Inferior parietal cortex (tissue), 1 donor: ENCODE data around the gene PDE8B.

Source experiments
- DNase-seq: peaks from one replicate; pipeline ENCODE4 v3.0.0-alpha.2; 2016; ENCODE audit errors: extremely low spot score

Gene PDE8B

GRCh38 chr5:77210091-77210963, at the start of gene PDE8B:
PDE8B (plus strand) TSS chr5:77210680; CDS start chr5:77210926, 246 bp downstream.
- no peak for DNase-seq

DNA sequence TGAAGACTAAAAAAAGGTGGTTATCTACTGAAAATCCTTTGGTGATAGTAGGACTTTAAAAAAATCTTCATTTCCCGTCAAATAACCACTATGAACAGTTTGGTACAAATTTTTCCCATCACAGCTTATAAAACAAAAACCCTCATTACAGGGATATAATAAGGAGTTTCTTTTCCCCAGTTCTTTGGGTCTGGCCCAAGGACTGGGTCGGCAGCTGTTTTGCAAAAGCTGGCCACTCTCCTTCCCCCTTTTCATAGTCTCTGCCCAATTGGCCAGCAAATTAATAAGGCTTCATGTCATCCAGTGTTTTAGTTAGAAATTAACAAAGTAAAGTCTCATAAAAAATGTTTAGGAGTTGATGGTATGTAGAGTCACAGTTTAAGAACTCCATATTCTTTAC, 47.0 kb upstream of the PDE8B start:
- DNase-seq, result no peak

GRCh38 chr5:77167063-77167462, 43.4 kb upstream of the PDE8B start:
- no peak for DNase-seq

GRCh38 chr5:77167695-77168121, 42.8 kb upstream of the PDE8B start:
- no peak for DNase-seq

DNA sequence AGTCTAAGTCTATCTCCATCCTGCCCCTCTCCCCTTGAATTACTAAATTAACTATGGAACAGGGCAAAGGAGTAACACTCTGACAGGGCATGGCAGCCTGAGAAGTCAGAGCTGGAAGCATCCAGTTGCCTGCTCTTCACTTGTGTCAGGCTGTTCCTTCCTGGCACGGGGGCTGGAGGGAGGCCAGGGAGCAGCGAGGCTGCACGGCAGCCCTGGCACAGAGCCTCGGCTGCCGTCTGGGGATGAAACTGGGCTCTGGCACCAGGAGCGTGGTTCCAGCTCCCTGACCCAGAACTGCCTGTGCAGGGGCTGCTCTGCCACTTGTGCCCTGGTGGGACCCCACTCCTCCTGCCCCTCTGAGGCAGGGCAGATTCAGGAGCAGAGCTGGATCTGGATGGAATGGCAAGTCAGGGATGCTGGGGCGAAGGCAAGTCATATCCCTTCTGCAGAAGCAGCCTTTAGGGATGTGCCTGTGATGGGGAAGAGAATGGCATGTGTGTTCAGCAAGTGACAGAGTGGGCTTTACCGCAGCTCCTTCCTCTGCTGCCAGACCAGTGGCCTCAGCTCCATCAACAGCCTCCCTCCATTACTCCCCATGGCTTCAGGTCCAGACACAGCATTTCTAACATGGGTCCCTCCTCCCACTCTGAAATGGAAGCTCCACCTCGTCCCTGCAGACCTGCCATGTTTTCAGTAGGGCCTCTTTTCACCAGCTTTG, 42.2 kb upstream of the PDE8B start:
- DNase-seq, result peak; percentile 70

- no peak for DNase-seq
These were observed 41.6 kb upstream of the PDE8B start for GRCh38 chr5:77168879-77169244.

- no peak for DNase-seq
These were observed 40.1 kb upstream of the PDE8B start for GRCh38 chr5:77170196-77170890.

DNA sequence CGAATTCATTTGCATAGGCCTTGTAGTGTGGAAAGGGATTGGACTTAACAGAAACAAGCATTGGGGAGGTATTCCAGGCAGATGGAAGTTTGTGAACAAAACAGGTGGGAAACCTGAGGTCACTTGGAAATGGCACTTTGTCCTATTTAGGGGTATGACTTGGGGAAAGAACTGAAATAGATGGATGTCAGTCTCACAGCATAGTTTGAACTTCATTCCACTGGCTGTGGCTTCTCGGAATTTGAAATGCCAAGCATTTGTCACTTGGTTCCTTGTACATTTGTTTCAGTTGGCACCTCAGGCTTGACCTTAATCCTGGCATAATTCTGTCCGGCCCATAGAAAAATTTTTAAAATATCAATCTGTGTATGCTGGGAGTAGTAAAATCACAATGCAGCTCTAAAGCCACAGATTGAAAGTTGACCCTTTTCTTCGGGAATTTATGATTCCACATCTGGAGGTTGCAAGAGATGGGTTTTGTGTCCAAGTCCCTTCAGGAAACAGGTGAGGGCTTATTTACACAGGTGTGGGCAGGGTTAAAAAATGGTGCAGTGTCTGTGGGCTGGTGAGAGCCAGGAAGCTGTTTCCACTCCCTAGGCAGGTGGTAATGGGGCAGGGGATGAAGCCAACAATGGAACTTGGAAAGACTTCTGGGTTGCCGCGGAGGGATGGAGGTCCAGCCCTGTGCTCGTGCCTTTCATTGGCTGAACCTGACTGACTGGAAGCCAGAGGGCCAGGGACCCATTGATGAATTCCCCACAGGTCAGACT, 39.2 kb upstream of the PDE8B start:
- no peak for DNase-seq

DNA sequence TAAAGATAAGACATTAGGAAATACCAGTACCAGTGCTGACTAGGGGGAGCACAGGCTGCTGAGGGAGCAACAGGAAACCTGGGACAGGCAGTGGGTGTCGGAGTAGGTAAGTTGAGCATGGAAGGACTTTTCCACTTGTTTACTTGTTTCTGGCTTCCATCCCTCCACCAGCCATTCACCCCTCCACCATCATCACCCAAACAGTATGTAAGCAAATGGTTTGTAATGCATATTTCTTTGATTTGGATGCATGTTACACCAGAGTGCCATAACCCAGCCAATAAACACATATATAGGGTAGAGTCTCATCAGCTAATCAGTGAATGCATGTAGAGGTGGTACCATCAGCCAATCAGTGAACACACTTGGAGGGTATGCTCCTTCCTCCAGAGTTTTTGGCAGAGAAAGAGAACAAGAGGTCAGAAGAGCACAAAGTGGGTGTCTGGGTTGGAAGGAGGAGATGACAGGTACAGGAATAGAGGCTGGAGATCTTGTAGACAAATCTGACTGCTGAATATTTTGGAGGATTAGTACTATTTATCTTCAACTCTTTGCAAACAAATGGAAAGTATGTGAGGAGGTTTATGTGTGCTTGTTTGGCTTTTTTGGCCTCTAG, 37.7 kb upstream of the PDE8B start:
- DNase-seq, result no peak

DNA sequence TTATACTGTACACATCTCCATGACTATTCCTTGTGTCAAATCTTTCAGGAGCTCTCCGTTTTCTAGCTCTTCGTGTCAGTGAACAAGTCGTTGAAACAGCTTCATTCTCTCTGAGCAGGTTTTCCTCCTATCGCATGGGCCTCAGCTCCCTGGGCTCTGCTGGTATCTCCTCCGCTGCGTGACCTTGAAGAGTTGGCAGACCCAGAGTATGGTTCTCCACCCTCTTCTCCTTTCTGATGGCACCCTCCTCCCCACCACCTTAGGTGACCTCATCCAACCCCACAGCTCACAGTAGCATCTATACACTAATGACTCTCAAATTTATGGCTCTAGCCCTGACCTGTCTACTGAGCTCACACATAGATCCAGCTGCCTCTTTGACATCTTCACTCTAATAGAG, 36.0 kb upstream of the PDE8B start:
- no peak for DNase-seq

GRCh38 chr5:77175231-77175630, 35.2 kb upstream of the PDE8B start:
- no peak for DNase-seq

DNA sequence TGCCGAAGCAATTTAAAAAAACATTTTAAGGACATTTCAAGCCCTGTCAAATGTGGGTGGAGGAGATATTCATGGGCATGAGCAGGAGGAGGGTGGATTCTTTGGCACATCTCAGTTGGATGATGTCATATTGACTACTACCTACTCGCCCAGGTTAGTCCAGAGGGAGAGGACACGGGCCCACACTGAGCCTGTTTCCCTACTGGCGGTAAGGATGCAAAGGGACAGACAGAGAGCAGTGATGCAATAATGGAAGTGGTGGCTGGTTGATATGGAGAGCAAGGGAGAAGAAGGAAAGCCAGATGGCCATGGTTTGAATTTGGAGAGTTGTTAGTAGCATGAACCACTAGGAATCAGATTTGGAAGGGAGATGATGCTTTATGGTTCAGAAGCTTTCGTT, 34.1 kb upstream of the PDE8B start:
- DNase-seq, result no peak

- DNase-seq, result no peak
These were observed 32.9 kb upstream of the PDE8B start for GRCh38 chr5:77177576-77177975.

- no peak for DNase-seq
These were observed 30.1 kb upstream of the PDE8B start for GRCh38 chr5:77180167-77181081.

GRCh38 chr5:77181173-77181572, 29.3 kb upstream of the PDE8B start:
- no peak for DNase-seq

DNA sequence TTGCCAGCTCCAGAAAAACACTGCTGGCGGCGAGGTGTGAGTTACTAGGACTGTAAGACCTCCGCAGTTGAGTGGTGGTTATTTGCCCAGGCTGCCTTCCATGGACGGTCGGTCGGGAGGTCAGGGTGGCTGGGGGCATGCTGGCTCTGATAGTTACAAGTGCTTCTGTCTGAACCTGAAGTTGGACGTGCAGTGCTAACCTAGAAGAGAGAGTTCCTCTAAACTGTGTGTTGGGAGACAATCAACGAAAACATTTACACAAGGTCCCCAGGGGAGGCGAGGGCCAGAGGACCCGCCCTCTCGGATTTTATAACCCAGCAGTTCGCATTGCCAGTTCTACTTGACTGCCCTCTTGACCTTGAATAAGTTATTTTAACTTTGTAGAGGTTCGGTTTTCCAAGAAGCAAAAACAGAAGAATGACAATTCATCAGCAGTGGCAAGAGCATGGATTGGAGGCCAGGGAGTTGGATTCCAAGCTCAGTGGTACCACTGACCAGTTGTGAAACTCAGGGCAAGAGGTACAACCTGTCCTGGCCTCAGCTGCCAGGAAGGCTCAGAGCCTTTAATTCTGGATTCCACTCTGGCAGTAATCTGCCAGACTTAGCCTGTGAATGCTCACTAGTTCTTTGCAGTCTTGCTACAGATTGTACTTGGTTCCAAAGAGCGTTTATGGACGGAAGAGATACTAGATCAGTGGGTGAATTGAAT, 28.7 kb upstream of the PDE8B start:
- no peak for DNase-seq

DNA sequence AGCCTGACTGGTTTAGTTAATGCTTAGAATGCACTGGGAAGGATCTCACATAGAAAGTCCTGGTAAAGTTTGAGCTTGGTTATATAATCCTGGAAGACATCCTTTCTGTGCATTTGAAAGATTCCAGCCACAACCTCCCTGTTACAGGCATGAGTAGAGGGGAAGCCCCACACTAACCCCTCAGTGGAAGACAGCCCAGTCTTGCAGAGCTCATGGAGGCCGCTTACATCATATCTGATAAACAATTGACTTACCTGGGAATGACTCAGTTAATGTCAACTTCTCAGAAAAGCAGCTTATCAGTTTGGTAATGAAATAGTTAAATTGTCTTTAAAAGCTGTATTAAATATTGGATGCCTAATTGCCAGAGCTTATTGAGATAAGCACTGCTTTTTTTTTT, 28.1 kb upstream of the PDE8B start:
- no peak for DNase-seq

GRCh38 chr5:77186652-77187370, 23.7 kb upstream of the PDE8B start:
- DNase-seq, result no peak

GRCh38 chr5:77189421-77189820, 21.1 kb upstream of the PDE8B start:
- no peak for DNase-seq
